Astrocyte (in vitro differentiated cells and primary cell): Measurements from ENCODE around the gene LGALS3BP. TPM values are rescaled to one million over a fixed set of nuclear protein-coding genes. Genes with fewer than 3 reads are reported as not detected.
A peak's percentile ranks its signal among the peaks of the same experiment; 100 is the strongest.

ENCODE experiments used
- DNase-seq: peaks from one replicate; pipeline ENCODE4 v3.0.0-alpha.2; 2010; ENCODE audit warnings: low read depth
- FAIRE-seq: peaks from 2 replicates; lab custom pipeline; 2011; peaks lifted over from hg19 to GRCh38; lab: Jason Lieb, UNC
- H2AFZ ChIP-seq: 2 replicates; pipeline ENCODE4 v1.6.0; 2012; ENCODE audit warnings: low read depth, low read length, inconsistent platforms
- H3K27ac ChIP-seq: 2 replicates; pipeline ENCODE4 v1.5.1; 2011; ENCODE audit warnings: low read depth, low read length, inconsistent platforms
- H3K27me3 ChIP-seq: 2 replicates; pipeline ENCODE4 v1.6.0; 2011; ENCODE audit warnings: low read length, inconsistent platforms; ENCODE audit not compliant: insufficient read depth
- H3K36me3 ChIP-seq: 2 replicates; pipeline ENCODE4 v1.5.1; 2011; ENCODE audit warnings: low read length, inconsistent platforms; ENCODE audit not compliant: insufficient read depth
- H3K4me1 ChIP-seq: 2 replicates; pipeline ENCODE4 v1.5.1; 2011; ENCODE audit warnings: low read length, inconsistent platforms; ENCODE audit not compliant: insufficient read depth
- H3K4me2 ChIP-seq: 2 replicates; pipeline ENCODE4 v1.6.0; 2012; ENCODE audit warnings: low read length, inconsistent platforms
- H3K4me3 ChIP-seq: 2 replicates; pipeline ENCODE4 v1.5.1; 2011; ENCODE audit warnings: low read depth, mild to moderate bottlenecking, low read length, inconsistent platforms; ENCODE audit not compliant: insufficient read depth
- H3K79me2 ChIP-seq: 2 replicates; pipeline ENCODE4 v1.6.0; 2012; ENCODE audit warnings: mild to moderate bottlenecking, low read length, inconsistent platforms; ENCODE audit not compliant: insufficient read depth
- H3K9ac ChIP-seq: 2 replicates; pipeline ENCODE4 v1.6.0; 2012; ENCODE audit warnings: mild to moderate bottlenecking, low read length, inconsistent platforms
- H3K9me3 ChIP-seq: 2 replicates; pipeline ENCODE4 v1.5.1; 2012; ENCODE audit warnings: low read depth, mild to moderate bottlenecking, low read length, inconsistent platforms; ENCODE audit not compliant: insufficient read depth
- H4K20me1 ChIP-seq: 2 replicates; pipeline ENCODE4 v1.6.0; 2012; ENCODE audit warnings: low read length, inconsistent platforms; ENCODE audit not compliant: insufficient read depth
- H3K27ac Mint-ChIP-seq: one replicate; pipeline ENCODE4 v1.8.0; 2021; ENCODE audit warnings: mild to moderate bottlenecking, mixed read lengths; ENCODE audit not compliant: unreplicated experiment
- H3K27me3 Mint-ChIP-seq: one replicate; pipeline ENCODE4 v1.8.0; 2021; ENCODE audit warnings: low read depth, mixed read lengths; ENCODE audit not compliant: unreplicated experiment
- H3K36me3 Mint-ChIP-seq: one replicate; pipeline ENCODE4 v1.8.0; 2021; ENCODE audit warnings: low read depth, mixed read lengths; ENCODE audit not compliant: unreplicated experiment
- H3K4me1 Mint-ChIP-seq: one replicate; pipeline ENCODE4 v1.8.0; 2021; ENCODE audit warnings: low read depth, mixed read lengths; ENCODE audit not compliant: unreplicated experiment
- H3K4me3 Mint-ChIP-seq: one replicate; pipeline ENCODE4 v1.8.0; 2021; ENCODE audit warnings: mild to moderate bottlenecking, moderate library complexity, mixed read lengths; ENCODE audit not compliant: unreplicated experiment
- H3K9me3 Mint-ChIP-seq: one replicate; pipeline ENCODE4 v1.8.0; 2021; ENCODE audit warnings: mild to moderate bottlenecking, mixed read lengths; ENCODE audit not compliant: unreplicated experiment
- CTCF ChIP-seq: IDR thresholded peaks from 2 replicates; pipeline ENCODE4 v1.5.1; 2011; ENCODE audit warnings: low read depth, mild to moderate bottlenecking, inconsistent platforms, low read length, moderate library complexity; ENCODE audit not compliant: insufficient read depth
- EZH2 ChIP-seq: IDR thresholded peaks from 2 replicates; pipeline ENCODE4 v1.6.1; 2012; ENCODE audit warnings: mild to moderate bottlenecking, low read length, inconsistent platforms; ENCODE audit not compliant: insufficient read depth
- total RNA-seq: library from RNA; stranded (reverse); gene quantifications from 2 replicates; pipeline ENCODE4 v1.2.1, GENCODE V29; 2021

The LGALS3BP gene
- total RNA-seq, 1 donor from 2014 or later, result 495 TPM

- Mint-ChIP-seq H3K4me3 (peak overlapping the region; percentile 70), H3K27me3 (peaks cover 7% of the 10 kb centered on the region), H3K27ac (peak overlapping the region; percentile 97), H3K9me3 (no peaks in the 10 kb centered on the region), H3K36me3 (no peaks in the 10 kb centered on the region), H3K4me1 (peaks cover 27% of the 10 kb centered on the region)
- no peak for TF ChIP-seq EZH2
- no peak for TF ChIP-seq CTCF
- H3K4me3 ChIP-seq, result peak overlapping the region; percentile 34
- peak overlapping the region; percentile 30 for H2AFZ ChIP-seq
- peak; percentile 37 for FAIRE-seq
- no peaks in the 10 kb centered on the region for H3K9me3 ChIP-seq
- H3K27ac ChIP-seq, result peak overlapping the region; percentile 94
- no peaks in the 10 kb centered on the region for H3K36me3 ChIP-seq
- peak; percentile 99 for DNase-seq
- no peaks in the 10 kb centered on the region for H3K79me2 ChIP-seq
- H3K4me1 ChIP-seq, result peaks cover 42% of the 10 kb centered on the region
- no peaks in the 10 kb centered on the region for H4K20me1 ChIP-seq
- no peaks in the 10 kb centered on the region for H3K27me3 ChIP-seq
- H3K9ac ChIP-seq, result peak overlapping the region; percentile 80
- H3K4me2 ChIP-seq, result peak overlapping the region; percentile 83
These were observed 45.7 kb downstream of the LGALS3BP start for GRCh38 chr17:78933959-78934568.

GRCh38 chr17:78933025-78933958 is 46.4 kb downstream of the LGALS3BP start:
- Mint-ChIP-seq H3K4me3 (peak overlapping the region; percentile 67), H3K27ac (peak overlapping the region; percentile 97), H3K4me1 (peaks cover 27% of the 10 kb centered on the region), H3K27me3 (peaks cover 15% of the 10 kb centered on the region), H3K36me3 (no peaks in the 10 kb centered on the region), H3K9me3 (no peaks in the 10 kb centered on the region)
- FAIRE-seq, result peak; percentile 96
- DNase-seq, result peak; percentile 99
- peak overlapping the region; percentile 34 for H3K4me3 ChIP-seq
- H3K4me2 ChIP-seq, result peak overlapping the region; percentile 83
- peak overlapping the region; percentile 80 for H3K9ac ChIP-seq
- H4K20me1 ChIP-seq, result no peaks in the 10 kb centered on the region
- no peaks in the 10 kb centered on the region for H3K9me3 ChIP-seq
- no peaks in the 10 kb centered on the region for H3K36me3 ChIP-seq
- peak overlapping the region; percentile 94 for H3K27ac ChIP-seq
- no peaks in the 10 kb centered on the region for H3K27me3 ChIP-seq
- H2AFZ ChIP-seq, result peak overlapping the region; percentile 30
- H3K79me2 ChIP-seq, result no peaks in the 10 kb centered on the region
- H3K4me1 ChIP-seq, result peaks cover 42% of the 10 kb centered on the region
- TF ChIP-seq CTCF, result no peak
- no peak for TF ChIP-seq EZH2
